GM21723 (cell line): Measurements from ENCODE around the gene AKAP12.

Experiments used
- ATAC-seq: cut with Tn5 transposase; IDR thresholded peaks from one replicate; pipeline ENCODE4 v1.9.1; 2021; ENCODE audit warnings: mild to moderate bottlenecking, moderate library complexity; ENCODE audit not compliant: unreplicated experiment

Gene AKAP12

GRCh38 chr6:151276112-151276740 lies 36.5 kb downstream of the AKAP12 start:
- ATAC-seq = no peak

GRCh38 chr6:151279891-151280290 lies 40.1 kb downstream of the AKAP12 start:
- ATAC-seq = no peak

GRCh38 chr6:151280859-151281258 lies 41.1 kb downstream of the AKAP12 start:
- no peak for ATAC-seq

- peak; percentile 62 for ATAC-seq
Measured at GRCh38 chr6:151284012-151284411, 44.2 kb downstream of the AKAP12 start.

GRCh38 chr6:151284548-151285017 lies 44.8 kb downstream of the AKAP12 start:
- ATAC-seq = peak; percentile 40

- ATAC-seq = no peak
Measured at GRCh38 chr6:151285122-151285521, 45.4 kb downstream of the AKAP12 start.

- no peak for ATAC-seq
Measured at GRCh38 chr6:151286214-151286613, 46.4 kb downstream of the AKAP12 start.

- ATAC-seq = no peak
Measured at GRCh38 chr6:151288712-151289398, 49.1 kb downstream of the AKAP12 start.

- no peak for ATAC-seq
Measured at GRCh38 chr6:151289399-151290007, 49.7 kb downstream of the AKAP12 start.

GRCh38 chr6:151290877-151291721 lies 51.3 kb downstream of the AKAP12 start:
- ATAC-seq = no peak

GRCh38 chr6:151291722-151292059 lies 51.9 kb downstream of the AKAP12 start:
- ATAC-seq = no peak

GRCh38 chr6:151292974-151293687 lies 53.4 kb downstream of the AKAP12 start:
- ATAC-seq = no peak

- ATAC-seq = no peak
Measured at GRCh38 chr6:151293688-151294016, 53.9 kb downstream of the AKAP12 start.

GRCh38 chr6:151294561-151295101 lies 54.9 kb downstream of the AKAP12 start:
- no peak for ATAC-seq

GRCh38 chr6:151297886-151298285 lies 58.1 kb downstream of the AKAP12 start:
- ATAC-seq = no peak

- no peak for ATAC-seq
Measured at GRCh38 chr6:151299011-151299410, 59.2 kb downstream of the AKAP12 start.

GRCh38 chr6:151300267-151300991 lies 60.7 kb downstream of the AKAP12 start:
- no peak for ATAC-seq

- ATAC-seq = no peak
Measured at GRCh38 chr6:151301547-151301946, 61.8 kb downstream of the AKAP12 start.

- no peak for ATAC-seq
Measured at GRCh38 chr6:151303231-151303630, 63.5 kb downstream of the AKAP12 start.

GRCh38 chr6:151306269-151306783 lies 66.6 kb downstream of the AKAP12 start:
- ATAC-seq = no peak
